ENCODE measurements around the gene DCXR.

DCXR gene

GRCh38 chr17:82012640-82013295 lies 24.7 kb downstream of the DCXR start:
- no peak overlapping the region for H3K4me3 ChIP-seq (ENCODE audit: low read depth, low read length)
- no peak for DNase-seq (ENCODE audit: low read depth)

GRCh38 chr17:82012261-82012639 lies 25.2 kb downstream of the DCXR start:
- no peak for DNase-seq (ENCODE audit: low read depth)
- no peak overlapping the region for H3K4me3 ChIP-seq (ENCODE audit: low read depth, low read length)
- no peak for TF ChIP-seq CTCF (conservative IDR thresholded peaks at IDR 0.05; ENCODE audit: low read depth, low read length)

More at GRCh38 chr17:82012640-82013295, 24.7 kb downstream of the DCXR start:
- TF ChIP-seq CTCF (conservative IDR thresholded peaks at IDR 0.05; ENCODE audit: low read depth, low read length): no peak

GRCh38 chr17:82011617-82012187 lies 25.8 kb downstream of the DCXR start:
- H3K4me3 ChIP-seq (ENCODE audit: low read depth, low read length): no peak overlapping the region
- no peak for TF ChIP-seq CTCF (conservative IDR thresholded peaks at IDR 0.05; ENCODE audit: low read depth, low read length)
- DNase-seq (ENCODE audit: low read depth): no peak

GRCh38 chr17:82010575-82011525 lies 26.6 kb downstream of the DCXR start:
- H3K4me3 ChIP-seq (ENCODE audit: low read depth, low read length): no peak overlapping the region
- no peak for DNase-seq (ENCODE audit: low read depth)
- TF ChIP-seq CTCF (conservative IDR thresholded peaks at IDR 0.05; ENCODE audit: low read depth, low read length): no peak

- no peak for TF ChIP-seq CTCF (conservative IDR thresholded peaks at IDR 0.05; ENCODE audit: low read depth, low read length)
- no peak for DNase-seq (ENCODE audit: low read depth)
- no peak overlapping the region for H3K4me3 ChIP-seq (ENCODE audit: low read depth, low read length)
Observed at GRCh38 chr17:82009413-82009812, 28.1 kb downstream of the DCXR start.

GRCh38 chr17:82008941-82009405 lies 28.5 kb downstream of the DCXR start:
- no peak for DNase-seq (ENCODE audit: low read depth)
- no peak overlapping the region for H3K4me3 ChIP-seq (ENCODE audit: low read depth, low read length)
- TF ChIP-seq CTCF (conservative IDR thresholded peaks at IDR 0.05; ENCODE audit: low read depth, low read length): no peak

Measured in choroid plexus epithelial cell (primary cell).